ENCODE results near the gene CLTB.

Gene CLTB

DNA sequence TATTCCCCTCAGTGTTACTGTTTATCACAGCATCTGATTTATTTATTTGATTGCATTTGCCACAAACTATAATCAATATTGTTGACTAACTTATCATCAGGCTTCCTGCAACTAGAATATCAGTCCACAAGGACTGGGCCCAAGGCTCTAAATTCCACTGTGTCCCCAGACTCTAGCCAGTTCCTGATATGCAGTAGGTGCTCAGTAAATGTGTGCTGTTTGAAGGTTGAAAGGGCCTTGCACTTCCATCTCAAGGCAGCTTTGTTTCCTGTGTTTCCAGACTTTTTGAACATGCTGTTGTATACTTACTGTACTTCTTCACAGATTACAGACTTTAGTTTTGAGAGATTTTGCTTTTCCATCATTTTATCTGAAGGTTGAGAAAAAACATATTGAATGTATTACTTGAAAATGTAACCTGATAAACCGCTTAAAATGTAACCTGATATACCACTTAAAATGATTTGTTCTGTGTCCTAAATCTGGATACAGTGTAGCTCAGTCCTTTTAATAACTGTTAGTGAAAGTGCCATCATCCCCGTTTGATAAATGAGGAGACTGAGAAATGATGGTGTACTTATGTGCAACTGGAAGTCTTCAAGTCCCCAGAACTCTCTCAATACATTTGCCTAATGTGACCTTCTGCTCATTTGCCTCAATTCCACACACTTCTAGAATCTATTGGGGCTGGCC, 73.4 kb downstream of the CLTB start:
- no peak for DNase-seq
